Neural cell (in vitro differentiated cells): ENCODE data around the gene GRB2.

Source experiments
- EP300 ChIP-seq: fragments of 450-650 bp; conservative IDR thresholded peaks from 2 replicates; pipeline ENCODE4 v1.6.1; 2014; ENCODE audit warnings: antibody characterized with exemption, mild to moderate bottlenecking, moderate library complexity; ENCODE audit not compliant: poor library complexity, severe bottlenecking
- EZH2 ChIP-seq: fragments of 200-600, 300-800 bp; shearing (Covaris generic), sonication (generic); IDR thresholded peaks from 2 replicates; pipeline ENCODE4 v1.6.1; 2014; ENCODE audit warnings: antibody characterized with exemption, low read length, borderline replicate concordance, mild to moderate bottlenecking; ENCODE audit not compliant: insufficient read depth, poor library complexity, severe bottlenecking
- POLR2AphosphoS5 ChIP-seq: IDR thresholded peaks from 2 replicates; pipeline ENCODE4 v1.6.1; 2012
- RAD21 ChIP-seq: fragments of 450-650 bp; conservative IDR thresholded peaks from 2 replicates; pipeline ENCODE4 v1.6.1; 2014; ENCODE audit warnings: antibody characterized with exemption, mild to moderate bottlenecking, moderate library complexity
- SMC3 ChIP-seq: fragments of 450-650 bp; conservative IDR thresholded peaks from 2 replicates; pipeline ENCODE4 v1.6.1; 2014; ENCODE audit warnings: antibody characterized with exemption, mild to moderate bottlenecking, moderate library complexity; ENCODE audit not compliant: poor library complexity
- TF ChIP-seq, protein P1 (sequence below): fragments of 450-650 bp; IDR thresholded peaks from 2 replicates; pipeline ENCODE4 v1.5.1; 2014; ENCODE audit warnings: antibody characterized with exemption, mild to moderate bottlenecking, moderate library complexity; ENCODE audit not compliant: poor library complexity, severe bottlenecking

DNA sequence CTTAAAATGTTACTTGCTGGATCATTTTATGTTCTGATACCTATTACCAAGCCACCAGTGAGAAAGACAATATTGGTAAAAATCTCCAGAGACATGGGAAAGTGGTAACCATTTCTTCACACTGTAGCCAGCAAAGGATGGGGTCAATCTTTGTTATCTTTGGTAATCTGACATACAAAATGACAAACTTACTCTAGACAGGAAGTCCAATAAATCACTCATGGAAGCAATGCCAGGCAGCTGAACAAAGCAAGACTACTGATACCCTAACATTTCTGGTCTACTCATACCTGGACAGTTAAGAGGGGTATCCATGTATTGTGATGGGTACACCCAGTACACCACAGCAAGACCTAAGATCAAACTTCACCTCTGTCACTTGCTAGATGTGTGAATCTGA lies 19.0 kb downstream of the GRB2 start:
- TF ChIP-seq, protein P1, sequence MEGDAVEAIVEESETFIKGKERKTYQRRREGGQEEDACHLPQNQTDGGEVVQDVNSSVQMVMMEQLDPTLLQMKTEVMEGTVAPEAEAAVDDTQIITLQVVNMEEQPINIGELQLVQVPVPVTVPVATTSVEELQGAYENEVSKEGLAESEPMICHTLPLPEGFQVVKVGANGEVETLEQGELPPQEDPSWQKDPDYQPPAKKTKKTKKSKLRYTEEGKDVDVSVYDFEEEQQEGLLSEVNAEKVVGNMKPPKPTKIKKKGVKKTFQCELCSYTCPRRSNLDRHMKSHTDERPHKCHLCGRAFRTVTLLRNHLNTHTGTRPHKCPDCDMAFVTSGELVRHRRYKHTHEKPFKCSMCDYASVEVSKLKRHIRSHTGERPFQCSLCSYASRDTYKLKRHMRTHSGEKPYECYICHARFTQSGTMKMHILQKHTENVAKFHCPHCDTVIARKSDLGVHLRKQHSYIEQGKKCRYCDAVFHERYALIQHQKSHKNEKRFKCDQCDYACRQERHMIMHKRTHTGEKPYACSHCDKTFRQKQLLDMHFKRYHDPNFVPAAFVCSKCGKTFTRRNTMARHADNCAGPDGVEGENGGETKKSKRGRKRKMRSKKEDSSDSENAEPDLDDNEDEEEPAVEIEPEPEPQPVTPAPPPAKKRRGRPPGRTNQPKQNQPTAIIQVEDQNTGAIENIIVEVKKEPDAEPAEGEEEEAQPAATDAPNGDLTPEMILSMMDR, result no peak
- no peak for TF ChIP-seq POLR2AphosphoS5
- no peak for TF ChIP-seq EZH2
- TF ChIP-seq EP300, result no peak
- TF ChIP-seq SMC3, result no peak
- no peak for TF ChIP-seq RAD21
